ENCODE data around the gene RRBP1.

The RRBP1 gene, protein sequence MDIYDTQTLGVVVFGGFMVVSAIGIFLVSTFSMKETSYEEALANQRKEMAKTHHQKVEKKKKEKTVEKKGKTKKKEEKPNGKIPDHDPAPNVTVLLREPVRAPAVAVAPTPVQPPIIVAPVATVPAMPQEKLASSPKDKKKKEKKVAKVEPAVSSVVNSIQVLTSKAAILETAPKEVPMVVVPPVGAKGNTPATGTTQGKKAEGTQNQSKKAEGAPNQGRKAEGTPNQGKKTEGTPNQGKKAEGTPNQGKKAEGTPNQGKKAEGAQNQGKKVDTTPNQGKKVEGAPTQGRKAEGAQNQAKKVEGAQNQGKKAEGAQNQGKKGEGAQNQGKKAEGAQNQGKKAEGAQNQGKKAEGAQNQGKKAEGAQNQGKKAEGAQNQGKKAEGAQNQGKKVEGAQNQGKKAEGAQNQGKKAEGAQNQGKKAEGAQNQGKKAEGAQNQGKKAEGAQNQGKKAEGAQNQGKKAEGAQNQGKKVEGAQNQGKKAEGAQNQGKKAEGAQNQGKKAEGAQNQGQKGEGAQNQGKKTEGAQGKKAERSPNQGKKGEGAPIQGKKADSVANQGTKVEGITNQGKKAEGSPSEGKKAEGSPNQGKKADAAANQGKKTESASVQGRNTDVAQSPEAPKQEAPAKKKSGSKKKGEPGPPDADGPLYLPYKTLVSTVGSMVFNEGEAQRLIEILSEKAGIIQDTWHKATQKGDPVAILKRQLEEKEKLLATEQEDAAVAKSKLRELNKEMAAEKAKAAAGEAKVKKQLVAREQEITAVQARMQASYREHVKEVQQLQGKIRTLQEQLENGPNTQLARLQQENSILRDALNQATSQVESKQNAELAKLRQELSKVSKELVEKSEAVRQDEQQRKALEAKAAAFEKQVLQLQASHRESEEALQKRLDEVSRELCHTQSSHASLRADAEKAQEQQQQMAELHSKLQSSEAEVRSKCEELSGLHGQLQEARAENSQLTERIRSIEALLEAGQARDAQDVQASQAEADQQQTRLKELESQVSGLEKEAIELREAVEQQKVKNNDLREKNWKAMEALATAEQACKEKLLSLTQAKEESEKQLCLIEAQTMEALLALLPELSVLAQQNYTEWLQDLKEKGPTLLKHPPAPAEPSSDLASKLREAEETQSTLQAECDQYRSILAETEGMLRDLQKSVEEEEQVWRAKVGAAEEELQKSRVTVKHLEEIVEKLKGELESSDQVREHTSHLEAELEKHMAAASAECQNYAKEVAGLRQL (N-terminal part only)

GRCh38 chr20:17682103-17682888 is at the start of gene RRBP1:
RRBP1 (minus strand) TSS chr20:17682242; CDS start chr20:17660507, 21,735 bp downstream.
- peak; percentile 97 to 98 for DNase-seq

DNA sequence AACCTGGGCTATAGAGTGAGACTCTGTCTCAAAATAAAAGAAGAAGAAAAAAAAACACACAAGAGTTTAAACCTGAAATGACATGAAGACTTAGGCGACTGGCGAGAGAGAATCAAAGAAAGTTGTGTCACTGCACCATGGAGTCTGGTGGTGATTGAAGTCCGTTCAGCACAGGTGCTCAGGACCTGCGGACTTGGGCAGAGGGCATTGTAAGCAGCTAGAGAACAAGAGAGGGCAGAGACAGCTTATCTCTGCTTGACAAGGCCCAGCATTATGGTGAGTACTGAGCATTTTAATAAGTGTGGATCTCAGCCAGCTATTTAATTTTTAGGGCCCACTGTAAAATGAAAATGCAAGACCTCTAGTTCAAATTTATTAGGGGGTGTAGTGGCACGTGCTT is 49.2 kb upstream of the RRBP1 start:
- no peak for DNase-seq

- DNase-seq = no peak
Measured at GRCh38 chr20:17730071-17730470, 48.0 kb upstream of the RRBP1 start.

DNA sequence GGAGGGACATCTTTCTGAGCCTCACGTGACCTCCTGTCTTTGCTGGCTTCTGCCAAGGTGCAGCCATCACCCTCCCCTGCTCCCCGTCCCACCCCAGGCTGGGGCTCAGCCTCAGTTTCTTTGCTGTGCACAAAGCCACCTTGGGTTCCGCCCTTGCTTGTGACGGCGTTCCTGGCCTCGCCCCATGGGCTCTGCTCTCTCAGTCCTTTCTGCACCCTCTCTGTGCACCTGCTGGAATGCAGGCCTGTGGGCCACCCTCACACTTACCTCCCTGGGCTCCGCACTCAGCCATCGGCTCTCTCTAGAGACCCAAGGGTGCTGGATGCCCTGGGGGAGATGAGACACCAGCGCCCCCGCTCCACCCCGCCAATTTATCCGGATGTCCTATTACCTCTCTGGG is 46.0 kb upstream of the RRBP1 start:
- no peak for DNase-seq

GRCh38 chr20:17727351-17727750 is 45.3 kb upstream of the RRBP1 start:
- DNase-seq = no peak

- DNase-seq = no peak
Measured at GRCh38 chr20:17726902-17727301, 44.9 kb upstream of the RRBP1 start.

GRCh38 chr20:17725094-17725835 is 43.2 kb upstream of the RRBP1 start:
- DNase-seq = peak; percentile 99 to 100

- no peak for DNase-seq
Measured at GRCh38 chr20:17723301-17723691, 41.3 kb upstream of the RRBP1 start.

DNA sequence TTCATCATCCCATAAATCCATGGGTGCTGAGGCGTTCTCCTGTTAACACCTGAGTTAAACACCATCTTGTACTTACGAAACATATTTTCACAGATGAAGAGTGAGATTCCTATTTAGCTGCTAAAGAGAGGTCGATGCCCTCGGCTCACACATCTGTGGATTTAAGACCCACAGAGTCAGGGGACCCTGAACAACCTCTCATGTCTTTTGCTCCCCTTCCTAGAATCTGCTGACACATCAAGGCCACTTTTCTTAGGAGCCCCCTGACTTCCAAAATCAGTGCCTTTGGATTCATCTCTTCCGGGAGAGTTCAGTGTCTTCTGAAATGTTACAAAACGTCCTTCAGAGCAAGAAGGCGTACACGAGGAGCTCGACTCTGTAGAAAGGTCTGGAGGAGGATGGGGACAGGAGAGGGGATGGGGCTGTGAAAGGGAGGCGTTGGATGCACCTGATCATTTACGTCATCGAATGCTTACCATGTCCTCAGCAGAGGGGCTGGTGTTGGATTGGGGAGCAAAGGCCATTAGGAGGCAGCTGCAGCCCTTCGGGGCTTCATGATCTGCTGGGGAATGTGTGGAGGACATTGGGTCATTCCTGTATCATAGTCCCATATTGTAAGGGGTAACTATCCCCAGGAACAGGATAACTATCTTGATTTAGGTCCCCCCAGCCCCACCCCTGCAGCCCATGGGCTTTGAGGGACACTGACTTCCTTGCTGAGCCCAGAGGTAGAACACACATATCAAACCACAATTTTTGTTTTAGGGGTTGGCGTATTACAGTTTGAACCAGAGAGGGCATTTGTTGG is 40.7 kb upstream of the RRBP1 start:
- DNase-seq = no peak

- DNase-seq = no peak
Measured at GRCh38 chr20:17721802-17722486, 39.9 kb upstream of the RRBP1 start.

- no peak for DNase-seq
Measured at GRCh38 chr20:17720755-17721154, 38.7 kb upstream of the RRBP1 start.

GRCh38 chr20:17716331-17716730 is 34.3 kb upstream of the RRBP1 start:
- no peak for DNase-seq

DNA sequence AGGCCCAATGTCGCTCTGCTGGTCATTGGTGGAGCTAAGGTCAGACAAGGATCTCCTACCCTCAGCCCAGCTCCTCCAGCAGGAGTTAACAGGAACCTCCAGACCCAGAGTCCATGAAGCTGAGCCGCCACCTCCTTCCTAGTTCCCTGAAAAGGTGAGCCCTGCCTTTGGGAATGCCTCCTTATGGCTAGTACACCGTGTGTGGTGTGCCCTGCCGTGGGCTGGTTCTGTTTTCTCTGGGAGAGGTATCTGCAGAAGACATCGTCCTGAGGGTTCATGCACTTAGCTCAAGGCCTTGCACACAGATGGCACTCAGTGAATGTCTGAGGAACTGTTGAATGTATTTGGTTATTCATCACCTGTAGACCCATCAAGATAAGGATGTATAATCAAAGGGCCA is 33.0 kb upstream of the RRBP1 start:
- no peak for DNase-seq

- DNase-seq = no peak
Measured at GRCh38 chr20:17714597-17714996, 32.6 kb upstream of the RRBP1 start.

- DNase-seq = no peak
Measured at GRCh38 chr20:17712708-17713107, 30.7 kb upstream of the RRBP1 start.

DNA sequence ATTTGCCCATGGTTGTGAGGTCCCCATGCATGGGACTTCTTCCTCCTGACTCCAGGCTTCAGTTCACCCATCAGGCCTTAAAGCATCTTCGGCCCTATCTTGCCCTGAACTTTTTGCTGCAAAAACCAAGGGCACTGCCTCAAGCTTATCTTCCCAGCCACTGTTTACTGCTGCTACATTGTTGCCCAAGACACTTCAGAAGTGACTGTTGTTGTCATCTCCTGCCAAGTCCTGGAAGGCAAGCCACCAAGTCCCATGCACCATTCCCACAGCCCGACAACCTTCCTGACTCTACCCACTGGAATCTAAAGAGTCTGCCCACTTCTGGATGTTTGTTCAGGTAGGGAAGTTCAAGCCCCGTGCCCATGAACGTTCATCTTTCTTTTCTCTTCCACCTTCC is 30.2 kb upstream of the RRBP1 start:
- DNase-seq = no peak

DNA sequence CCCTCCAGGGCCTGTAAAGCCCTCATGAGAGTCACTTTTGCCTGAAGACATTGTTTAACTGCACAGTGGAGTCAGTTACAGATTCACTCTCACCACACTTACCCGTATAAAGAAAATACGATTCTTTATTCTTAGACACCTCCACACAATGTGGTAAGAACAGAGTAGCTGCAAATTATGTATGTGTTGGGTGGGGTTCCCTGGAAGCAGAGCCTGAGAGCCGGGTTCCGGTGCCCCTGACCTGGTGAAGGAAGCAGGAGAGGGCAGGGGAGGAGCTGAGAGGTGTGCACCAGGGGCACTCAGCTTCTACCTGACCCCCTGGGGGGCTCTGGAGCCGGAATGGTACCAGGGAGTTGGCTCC is 29.2 kb upstream of the RRBP1 start:
- DNase-seq = no peak

DNA sequence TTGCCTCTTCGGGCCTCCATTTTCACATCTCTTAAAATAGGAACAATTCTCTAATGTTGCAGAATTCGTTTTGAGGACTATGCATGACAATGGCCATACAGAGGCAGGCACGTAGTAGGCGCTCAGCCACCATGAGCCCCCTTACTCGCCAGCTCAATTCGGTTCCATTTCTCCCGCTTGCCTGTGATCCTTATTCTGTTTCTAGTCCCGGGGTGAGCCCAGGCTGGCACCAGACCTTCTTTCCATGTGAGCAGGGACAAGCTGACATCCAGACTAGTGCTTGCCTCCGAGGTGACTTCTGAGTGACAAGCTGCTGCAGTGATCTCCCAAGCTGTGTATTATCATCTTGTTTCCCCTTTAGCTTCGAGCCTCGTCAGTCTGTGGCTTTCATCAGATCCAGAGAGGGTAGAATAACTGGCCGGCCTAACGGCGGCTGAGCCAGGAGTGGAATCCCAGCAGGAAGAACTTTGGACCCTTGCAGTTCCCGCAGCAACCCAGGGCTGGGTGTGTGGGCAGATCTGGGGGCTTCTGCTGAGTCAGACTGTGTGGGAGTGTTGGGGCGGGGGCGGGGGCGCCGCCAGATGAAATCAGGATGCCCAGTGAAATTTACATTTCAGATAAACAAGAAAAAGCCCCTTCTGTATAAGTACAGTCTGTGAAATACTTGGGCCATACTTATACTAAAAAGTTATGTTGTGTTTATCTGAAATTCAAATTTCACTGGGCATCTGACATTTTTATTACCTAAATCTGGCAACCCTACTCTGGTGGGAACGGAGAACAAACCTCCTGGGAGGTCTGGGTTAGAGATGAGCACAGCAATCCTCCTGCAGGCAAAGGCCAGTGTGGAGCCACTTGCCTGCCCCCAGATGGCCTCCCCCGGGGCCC is 28.6 kb upstream of the RRBP1 start:
- peak; percentile 57 to 84 for DNase-seq
